Chondrocyte (in vitro differentiated cells): ENCODE data around the gene CREM. TPM values are rescaled to one million over a fixed set of nuclear protein-coding genes. Genes with fewer than 3 reads are reported as not detected.
A peak's percentile ranks its signal among the peaks of the same experiment; 100 is the strongest.

ENCODE experiments used
- DNase-seq: peaks from one replicate; pipeline ENCODE4 v3.0.0; 2021; ENCODE audit warnings: mixed read lengths, low spot score
- H3K27ac Mint-ChIP-seq: one replicate; pipeline ENCODE4 v1.8.0; 2021; ENCODE audit warnings: mild to moderate bottlenecking, moderate library complexity, mixed read lengths; ENCODE audit not compliant: unreplicated experiment
- H3K27me3 Mint-ChIP-seq: 2 replicates; pipeline ENCODE4 v1.8.0; 2021; ENCODE audit warnings: low read depth, mixed read lengths
- H3K36me3 Mint-ChIP-seq: 2 replicates; pipeline ENCODE4 v1.8.0; 2021; ENCODE audit warnings: low read depth, mixed read lengths
- H3K4me1 Mint-ChIP-seq: 2 replicates; pipeline ENCODE4 v1.8.0; 2021; ENCODE audit warnings: low read depth, mild to moderate bottlenecking, mixed read lengths
- H3K4me3 Mint-ChIP-seq: one replicate; pipeline ENCODE4 v1.8.0; 2021; ENCODE audit warnings: mild to moderate bottlenecking, moderate library complexity, mixed read lengths; ENCODE audit not compliant: unreplicated experiment
- H3K9me3 Mint-ChIP-seq: 2 replicates; pipeline ENCODE4 v1.8.0; 2021; ENCODE audit warnings: low read depth, mixed read lengths
- CTCF ChIP-seq: fragments of 200-600 bp; sonication (generic); IDR thresholded peaks from 2 replicates; pipeline ENCODE4 v1.5.0; 2021; ENCODE audit warnings: antibody characterized with exemption, mild to moderate bottlenecking, moderate library complexity
- total RNA-seq: library from RNA; stranded (reverse); gene quantifications from 3 replicates; pipeline ENCODE4 v1.2.1, GENCODE V29; 2021

The CREM gene
- total RNA-seq, 1 donor from 2014 or later = 25.5 TPM

- H3K27me3 Mint-ChIP-seq = no peaks in the 10 kb centered on the region
- H3K9me3 Mint-ChIP-seq = no peaks in the 10 kb centered on the region
- DNase-seq = no peak
- H3K4me1 Mint-ChIP-seq = peaks cover 4% of the 10 kb centered on the region
- H3K4me3 Mint-ChIP-seq = no peak overlapping the region
- H3K36me3 Mint-ChIP-seq = no peaks in the 10 kb centered on the region
- no peak for TF ChIP-seq CTCF
- no peak overlapping the region for H3K27ac Mint-ChIP-seq
Measured at GRCh38 chr10:35219891-35220890, 93.5 kb downstream of the CREM start.

- H3K27ac Mint-ChIP-seq = no peak overlapping the region
- no peak overlapping the region for H3K4me3 Mint-ChIP-seq
- no peak for DNase-seq
- no peaks in the 10 kb centered on the region for H3K36me3 Mint-ChIP-seq
- peak; percentile 22 for TF ChIP-seq CTCF
- peaks cover 4% of the 10 kb centered on the region for H3K4me1 Mint-ChIP-seq
- no peaks in the 10 kb centered on the region for H3K27me3 Mint-ChIP-seq
- no peaks in the 10 kb centered on the region for H3K9me3 Mint-ChIP-seq
Measured at GRCh38 chr10:35223016-35223415, 96.4 kb downstream of the CREM start.

- Mint-ChIP-seq H3K4me1 (no peaks in the 10 kb centered on the region), H3K36me3 (no peaks in the 10 kb centered on the region), H3K9me3 (no peaks in the 10 kb centered on the region), H3K4me3 (no peak overlapping the region), H3K27ac (no peak overlapping the region), H3K27me3 (no peaks in the 10 kb centered on the region)
- TF ChIP-seq CTCF = no peak
- no peak for DNase-seq
Measured at GRCh38 chr10:35224045-35224740, 97.5 kb downstream of the CREM start.

- no peaks in the 10 kb centered on the region for H3K4me1 Mint-ChIP-seq
- no peak overlapping the region for H3K4me3 Mint-ChIP-seq
- no peaks in the 10 kb centered on the region for H3K9me3 Mint-ChIP-seq
- no peaks in the 10 kb centered on the region for H3K27me3 Mint-ChIP-seq
- no peak overlapping the region for H3K27ac Mint-ChIP-seq
- no peaks in the 10 kb centered on the region for H3K36me3 Mint-ChIP-seq
- TF ChIP-seq CTCF = no peak
- no peak for DNase-seq
Measured at GRCh38 chr10:35225204-35225603, 98.6 kb downstream of the CREM start.

GRCh38 chr10:35226507-35226906, 99.9 kb downstream of the CREM start:
- Mint-ChIP-seq H3K36me3 (no peaks in the 10 kb centered on the region), H3K4me3 (no peak overlapping the region), H3K9me3 (no peaks in the 10 kb centered on the region), H3K27me3 (no peaks in the 10 kb centered on the region), H3K4me1 (no peaks in the 10 kb centered on the region), H3K27ac (no peak overlapping the region)
- DNase-seq = no peak
- no peak for TF ChIP-seq CTCF
